Nephron (organoid): Measurements from ENCODE around the gene EDIL3.

Experiments used
- H3K27ac Mint-ChIP-seq, 3 experiments: 2 replicates each; pipeline ENCODE4 v1.8.0; 2020; ENCODE audit warnings: mixed read lengths in 3 of 3, mild to moderate bottlenecking in 2 of 3, moderate library complexity in 1 of 3
- H3K27me3 Mint-ChIP-seq: 2 replicates; pipeline ENCODE4 v1.8.0; 2021; ENCODE audit warnings: low read depth, mild to moderate bottlenecking, moderate library complexity, mixed read lengths
- H3K36me3 Mint-ChIP-seq: 2 replicates; pipeline ENCODE4 v1.8.0; 2020; ENCODE audit warnings: low read depth, mixed read lengths
- H3K4me1 Mint-ChIP-seq: 2 replicates; pipeline ENCODE4 v1.8.0; 2020; ENCODE audit warnings: mixed read lengths
- H3K4me3 Mint-ChIP-seq, 3 experiments: 2 replicates each; pipeline ENCODE4 v1.8.0; 2020; ENCODE audit warnings: mild to moderate bottlenecking in 3 of 3, mixed read lengths in 3 of 3, moderate library complexity in 2 of 3
- H3K9me3 Mint-ChIP-seq: 2 replicates; pipeline ENCODE4 v1.8.0; 2020; ENCODE audit warnings: mixed read lengths
- CTCF ChIP-seq, 3 experiments: fragments of 200-600 bp; sonication (generic); IDR thresholded peaks; one replicate each; pipeline ENCODE4 v1.5.0; 2021; ENCODE audit warnings: antibody characterized with exemption in 3 of 3; ENCODE audit not compliant: unreplicated experiment in 3 of 3

Gene EDIL3

GRCh38 chr5:84242286-84242685, 142.4 kb downstream of the EDIL3 start:
- no peak overlapping the region for H3K4me3 Mint-ChIP-seq
- no peaks in the 10 kb centered on the region for H3K4me1 Mint-ChIP-seq
- no peak overlapping the region for H3K27ac Mint-ChIP-seq
- no peak for TF ChIP-seq CTCF (IDR thresholded peaks at IDR 0.05; ENCODE audit: unreplicated experiment in 3 of 3)
- H3K9me3 Mint-ChIP-seq, result no peaks in the 10 kb centered on the region
- no peaks in the 10 kb centered on the region for H3K36me3 Mint-ChIP-seq
- no peaks in the 10 kb centered on the region for H3K27me3 Mint-ChIP-seq

- Mint-ChIP-seq H3K27ac (no peak overlapping the region), H3K9me3 (no peaks in the 10 kb centered on the region), H3K4me1 (no peaks in the 10 kb centered on the region), H3K36me3 (no peaks in the 10 kb centered on the region), H3K27me3 (no peaks in the 10 kb centered on the region), H3K4me3 (no peak overlapping the region)
- TF ChIP-seq CTCF (IDR thresholded peaks at IDR 0.05; ENCODE audit: unreplicated experiment in 3 of 3), result no peak
Measured at GRCh38 chr5:84239494-84239893, 145.2 kb downstream of the EDIL3 start.

GRCh38 chr5:84237126-84237525, 147.6 kb downstream of the EDIL3 start:
- Mint-ChIP-seq H3K4me3 (no peak overlapping the region), H3K27ac (no peak overlapping the region), H3K27me3 (no peaks in the 10 kb centered on the region), H3K9me3 (no peaks in the 10 kb centered on the region), H3K4me1 (no peaks in the 10 kb centered on the region), H3K36me3 (no peaks in the 10 kb centered on the region)
- no peak for TF ChIP-seq CTCF (IDR thresholded peaks at IDR 0.05; ENCODE audit: unreplicated experiment in 3 of 3)

GRCh38 chr5:84231433-84231832, 153.2 kb downstream of the EDIL3 start:
- Mint-ChIP-seq H3K27ac (no peak overlapping the region), H3K9me3 (no peaks in the 10 kb centered on the region), H3K27me3 (no peaks in the 10 kb centered on the region), H3K36me3 (no peaks in the 10 kb centered on the region), H3K4me3 (no peak overlapping the region), H3K4me1 (no peaks in the 10 kb centered on the region)
- no peak for TF ChIP-seq CTCF (IDR thresholded peaks at IDR 0.05; ENCODE audit: unreplicated experiment in 3 of 3)

GRCh38 chr5:84229045-84229444, 155.6 kb downstream of the EDIL3 start:
- no peak overlapping the region for H3K27ac Mint-ChIP-seq
- H3K9me3 Mint-ChIP-seq, result no peaks in the 10 kb centered on the region
- no peak overlapping the region for H3K4me3 Mint-ChIP-seq
- no peaks in the 10 kb centered on the region for H3K27me3 Mint-ChIP-seq
- no peaks in the 10 kb centered on the region for H3K36me3 Mint-ChIP-seq
- TF ChIP-seq CTCF (IDR thresholded peaks at IDR 0.05; ENCODE audit: unreplicated experiment in 3 of 3), result no peak
- no peaks in the 10 kb centered on the region for H3K4me1 Mint-ChIP-seq

- Mint-ChIP-seq H3K36me3 (no peaks in the 10 kb centered on the region), H3K27ac (no peak overlapping the region), H3K4me3 (no peak overlapping the region), H3K4me1 (no peaks in the 10 kb centered on the region), H3K27me3 (no peaks in the 10 kb centered on the region), H3K9me3 (no peaks in the 10 kb centered on the region)
- TF ChIP-seq CTCF (IDR thresholded peaks at IDR 0.05; ENCODE audit: unreplicated experiment in 3 of 3), result no peak
Measured at GRCh38 chr5:84228266-84228665, 156.4 kb downstream of the EDIL3 start.
